Measurements from ENCODE around the gene LBP.
"Not testable (repeated sequence)": the region's sequence is repeated elsewhere in the genome, so short reads cannot be mapped to it uniquely, and the experiment has no call there.

LBP gene

GRCh38 chr20:38350879-38351775 lies 4.8 kb downstream of the LBP start:
- no peak for DNase-seq

GRCh38 chr20:38353316-38353715 lies 7.0 kb downstream of the LBP start:
- no peak for DNase-seq

GRCh38 chr20:38354227-38354626 lies 7.9 kb downstream of the LBP start:
- no peak for DNase-seq

GRCh38 chr20:38355161-38356012 lies 9.1 kb downstream of the LBP start:
- DNase-seq = no peak

GRCh38 chr20:38357653-38358207 lies 11.4 kb downstream of the LBP start:
- no peak for DNase-seq

GRCh38 chr20:38358556-38358955 lies 12.3 kb downstream of the LBP start:
- DNase-seq = no peak

GRCh38 chr20:38363004-38363747 lies 16.9 kb downstream of the LBP start:
- DNase-seq = no peak

- no peak for DNase-seq
Observed at GRCh38 chr20:38369389-38369788, 23.1 kb downstream of the LBP start.

GRCh38 chr20:38372806-38373205 lies 26.5 kb downstream of the LBP start:
- DNase-seq = no peak

- no peak for DNase-seq
Observed at GRCh38 chr20:38373231-38373867, 27.1 kb downstream of the LBP start.

GRCh38 chr20:38373898-38374297 lies 27.6 kb downstream of the LBP start:
- DNase-seq = no peak

- DNase-seq = no peak
Observed at GRCh38 chr20:38377039-38377685, 30.9 kb downstream of the LBP start.

- not testable (repeated sequence) for DNase-seq
Observed at GRCh38 chr20:38377838-38378237, 31.6 kb downstream of the LBP start.

GRCh38 chr20:38383147-38383546 lies 36.9 kb downstream of the LBP start:
- no peak for DNase-seq

- DNase-seq = no peak
Observed at GRCh38 chr20:38386004-38386403, 39.7 kb downstream of the LBP start.

GRCh38 chr20:38386851-38387250 lies 40.6 kb downstream of the LBP start:
- no peak for DNase-seq

- DNase-seq = no peak
Observed at GRCh38 chr20:38387953-38388352, 41.7 kb downstream of the LBP start.

- DNase-seq = no peak
Observed at GRCh38 chr20:38392356-38392755, 46.1 kb downstream of the LBP start.

GRCh38 chr20:38393259-38393658 lies 47.0 kb downstream of the LBP start:
- no peak for DNase-seq

GRCh38 chr20:38395165-38395564 lies 48.9 kb downstream of the LBP start:
- DNase-seq = no peak

GRCh38 chr20:38395751-38396395 lies 49.6 kb downstream of the LBP start:
- DNase-seq = not testable (repeated sequence)
